H1 (cell line): ENCODE data around the gene GANAB. TPM values are rescaled to one million over a fixed set of nuclear protein-coding genes. Genes with fewer than 3 reads are reported as not detected.

ENCODE experiments used
- CTCF ChIA-PET: fragments of 300-600 bp; sonication (Branson Sonifier 250); formaldehyde crosslinking; loops from one replicate; lab custom pipeline; 2021; ENCODE audit not compliant: partially characterized antibody; lab: Charles Lee
- POLR2A ChIA-PET: fragments of 300-600 bp; sonication (Branson Sonifier 250); formaldehyde crosslinking; loops from one replicate; lab custom pipeline; 2021; ENCODE audit warnings: inconsistent platforms; ENCODE audit not compliant: partially characterized antibody; lab: Charles Lee
- DNase-seq, 2 experiments: peaks; one replicate each; pipeline versions ENCODE4 v3.0.0 to v3.0.0-alpha.2; 2010 to 2022; ENCODE audit warnings: low spot score in 2 of 2, low read depth in 1 of 2, mixed read lengths in 1 of 2
- FAIRE-seq: peaks from 2 replicates; lab custom pipeline; 2011; peaks lifted over from hg19 to GRCh38; lab: Jason Lieb, UNC
- H2AFZ ChIP-seq: 2 replicates; pipeline ENCODE4 v1.8.1; 2012; ENCODE audit warnings: low read length, inconsistent platforms
- H2AK5ac ChIP-seq: 2 replicates; pipeline ENCODE4 v1.6.1; 2013; ENCODE audit warnings: low read depth, low read length
- H2BK120ac ChIP-seq: replicated peaks from 2 replicates; pipeline ENCODE3; 2013; ENCODE audit warnings: low read depth, low read length, inconsistent platforms
- H2BK12ac ChIP-seq: 2 replicates; pipeline ENCODE4 v1.6.1; 2013; ENCODE audit warnings: low read depth, low read length
- H2BK15ac ChIP-seq: 2 replicates; pipeline ENCODE4 v1.6.1; 2013; ENCODE audit warnings: low read length
- H2BK20ac ChIP-seq: 2 replicates; pipeline ENCODE4 v1.6.1; 2013; ENCODE audit warnings: low read length
- H2BK5ac ChIP-seq: 2 replicates; pipeline ENCODE4 v1.6.1; 2013; ENCODE audit warnings: low read depth, low read length
- H3K14ac ChIP-seq: 2 replicates; pipeline ENCODE4 v1.6.1; 2013; ENCODE audit warnings: inconsistent platforms; ENCODE audit not compliant: insufficient read length
- H3K18ac ChIP-seq: 2 replicates; pipeline ENCODE4 v1.6.1; 2013; ENCODE audit warnings: low read length; ENCODE audit errors: extremely low read depth
- H3K23ac ChIP-seq: 2 replicates; pipeline ENCODE4 v1.6.1; 2013; ENCODE audit warnings: inconsistent platforms; ENCODE audit not compliant: insufficient read length
- H3K23me2 ChIP-seq: 2 replicates; pipeline ENCODE4 v1.6.1; 2013; ENCODE audit warnings: low read depth, low read length
- H3K27ac ChIP-seq: 2 replicates; pipeline ENCODE4 v1.6.1; 2011; ENCODE audit warnings: low read depth, low read length, inconsistent platforms
- H3K27me3 ChIP-seq, 4 experiments: replicated peaks in 1 of 4; 1 replicate in 1 of 4; 2 replicates in 3 of 4; pipeline versions ENCODE4 v1.6.1 to v1.8.1; 2011 to 2013; ENCODE audit warnings: low read length in 3 of 4, mild to moderate bottlenecking in 3 of 4, inconsistent platforms in 2 of 4, mixed read lengths in 2 of 4, moderate library complexity in 1 of 4; ENCODE audit not compliant: control insufficient read depth in 3 of 4, insufficient read depth in 3 of 4; ENCODE audit errors: extremely low read depth in 1 of 4
- H3K36me3 ChIP-seq, 4 experiments: 2 replicates each; pipeline versions ENCODE4 v1.6.1 to v1.8.1; 2011 to 2013; ENCODE audit warnings: mild to moderate bottlenecking in 4 of 4, low read length in 3 of 4, moderate library complexity in 2 of 4, control low read depth in 1 of 4, inconsistent platforms in 1 of 4; ENCODE audit not compliant: insufficient read depth in 4 of 4, control insufficient read depth in 2 of 4
- H3K4ac ChIP-seq: replicated peaks from 2 replicates; pipeline ENCODE3; 2013; ENCODE audit warnings: low read length, low read depth, mixed read lengths, inconsistent platforms; ENCODE audit not compliant: insufficient read length
- H3K4me1 ChIP-seq, 4 experiments: replicated peaks in 1 of 4; 1 replicate in 1 of 4; 2 replicates in 3 of 4; pipeline versions ENCODE4 v1.6.1 to v1.8.1; 2011 to 2013; ENCODE audit warnings: low read length in 3 of 4, inconsistent platforms in 2 of 4, mixed read lengths in 1 of 4; ENCODE audit not compliant: insufficient read depth in 4 of 4, control insufficient read depth in 3 of 4
- H3K4me2 ChIP-seq, 2 experiments: 2 replicates each; pipeline versions ENCODE4 v1.6.1 to v1.8.1; 2011 to 2013; ENCODE audit warnings: low read depth in 2 of 2, low read length in 2 of 2, control low read depth in 1 of 2, inconsistent platforms in 1 of 2, mild to moderate bottlenecking in 1 of 2; ENCODE audit not compliant: insufficient read depth in 1 of 2
- H3K4me3 ChIP-seq, 4 experiments: fragments of 200-600, 300-600 bp in 1 of 4; sonication (generic), shearing (Covaris generic), sonication (Bioruptor Twin) in 1 of 4; 2 replicates each; pipeline versions ENCODE4 v1.5.1 to v1.8.1; 2011 to 2016; ENCODE audit warnings: low read length in 4 of 4, low read depth in 3 of 4, control low read depth in 2 of 4, inconsistent platforms in 2 of 4, mild to moderate bottlenecking in 2 of 4, mixed read lengths in 1 of 4, moderate library complexity in 1 of 4; ENCODE audit not compliant: insufficient read depth in 2 of 4; ENCODE audit errors: extremely low read depth in 1 of 4
- H3K56ac ChIP-seq: replicated peaks from 2 replicates; pipeline ENCODE3; 2013; ENCODE audit warnings: low read depth, mild to moderate bottlenecking, mixed read lengths, low read length, inconsistent platforms; ENCODE audit not compliant: insufficient read length
- H3K79me1 ChIP-seq: 2 replicates; pipeline ENCODE4 v1.6.1; 2013; ENCODE audit warnings: low read depth, low read length, control low read depth
- H3K79me2 ChIP-seq, 2 experiments: 2 replicates each; pipeline versions ENCODE4 v1.6.1 to v1.8.1; 2012 to 2013; ENCODE audit warnings: low read length in 2 of 2, mild to moderate bottlenecking in 2 of 2, inconsistent platforms in 1 of 2; ENCODE audit not compliant: insufficient read depth in 2 of 2, control insufficient read depth in 1 of 2
- H3K9ac ChIP-seq, 4 experiments: replicated peaks in 1 of 4; 1 replicate in 1 of 4; 2 replicates in 3 of 4; pipeline versions ENCODE4 v1.6.1 to v1.8.1; 2011 to 2013; ENCODE audit warnings: low read depth in 3 of 4, low read length in 3 of 4, control low read depth in 2 of 4, mild to moderate bottlenecking in 2 of 4, moderate library complexity in 2 of 4, inconsistent platforms in 1 of 4; ENCODE audit errors: extremely low read depth in 1 of 4
- H3K9me3 ChIP-seq, 2 experiments: 2 replicates each; pipeline versions ENCODE4 v1.6.1 to v1.8.1; 2012 to 2013; ENCODE audit warnings: mild to moderate bottlenecking in 2 of 2, moderate library complexity in 2 of 2, control low read depth in 1 of 2, inconsistent platforms in 1 of 2, low read depth in 1 of 2, low read length in 1 of 2, mixed read lengths in 1 of 2; ENCODE audit not compliant: insufficient read depth in 2 of 2
- H4K20me1 ChIP-seq, 2 experiments: replicated peaks in 1 of 2; 2 replicates each; pipeline versions ENCODE3 to v1.8.1; 2011 to 2013; ENCODE audit warnings: inconsistent platforms in 2 of 2, low read length in 2 of 2, mild to moderate bottlenecking in 1 of 2; ENCODE audit not compliant: insufficient read depth in 2 of 2, control insufficient read depth in 1 of 2
- H4K5ac ChIP-seq: 2 replicates; pipeline ENCODE4 v1.6.1; 2013; ENCODE audit warnings: low read length, low read depth, mixed read lengths, inconsistent platforms; ENCODE audit not compliant: insufficient read length
- H4K8ac ChIP-seq: 2 replicates; pipeline ENCODE4 v1.8.0; 2013; ENCODE audit warnings: mild to moderate bottlenecking, moderate library complexity, low read length, inconsistent platforms; ENCODE audit not compliant: insufficient read depth; ENCODE audit errors: extremely low read depth
- H4K91ac ChIP-seq: replicated peaks from 2 replicates; pipeline ENCODE3; 2013; ENCODE audit warnings: low read length, mixed read lengths, inconsistent platforms; ENCODE audit not compliant: insufficient read length
- POLR2A ChIP-seq, 2 experiments: IDR thresholded peaks; 1 replicate in 1 of 2; 2 replicates in 1 of 2; pipeline ENCODE4 v1.6.1; 2011; ENCODE audit warnings: low read depth in 2 of 2, low read length in 2 of 2, mild to moderate bottlenecking in 2 of 2; ENCODE audit errors: control extremely low read depth in 1 of 2
- POLR2AphosphoS5 ChIP-seq: IDR thresholded peaks from 2 replicates; pipeline ENCODE4 v1.6.1; 2011; ENCODE audit warnings: low read depth, low read length
- SUZ12 ChIP-seq: fragments of 200-600 bp; sonication (generic); IDR thresholded peaks from 2 replicates; pipeline ENCODE4 v1.6.1; 2012; ENCODE audit warnings: mild to moderate bottlenecking, inconsistent platforms, low read length, moderate library complexity, mixed read lengths
- WGBS, 2 experiments: shearing (Covaris generic) in 1 of 2; methylation state at CpG; one replicate each; pipeline versions ENCODE4 v1.1.6 to v1.1.7; 2013 to 2015; ENCODE audit warnings: low lambda C conversion rate in 2 of 2, mixed read lengths in 2 of 2, inconsistent platforms in 1 of 2, low coverage in 1 of 2, missing lambda C conversion rate in 1 of 2; ENCODE audit not compliant: insufficient replicate concordance in 2 of 2, insufficient coverage in 1 of 2, insufficient read length in 1 of 2; ENCODE audit errors: extremely low coverage in 1 of 2, missing lambda C conversion rate in 1 of 2; 5-methylcytosine and 5-hydroxymethylcytosine counted together
- polyA plus RNA-seq, 7 experiments: library from polyadenylated mRNA; depleted of rRNA in 3 of 7; stranded (reverse) in 5 of 7; unstranded in 2 of 7; fragments of >200 nt in 5 of 7; fragments of 200-250 nt in 2 of 7; gene quantifications; 1 replicate in 5 of 7; 2 replicates in 1 of 7; 4 replicates in 1 of 7; pipeline versions ENCODE4 v1.2.1 to v1.2.3, GENCODE V29; 2011 to 2013; ENCODE audit warnings: missing spikeins in 2 of 7, mixed read lengths in 2 of 7
- total RNA-seq: library from RNA; stranded (reverse); fragmentation: NEBNext Ultra II Directional; extraction: Animal tissue kit (Norgen Biotek cat#: 25700); gene quantifications from 2 replicates; pipeline ENCODE4 v1.2.1, GENCODE V29; 2021

Gene GANAB
- total and polyA plus RNA-seq, 2 of the 8 experiments (the other 6 are each of a cell fraction or from before 2014, with no cell fraction given), result 289 to 330 TPM

DNA sequence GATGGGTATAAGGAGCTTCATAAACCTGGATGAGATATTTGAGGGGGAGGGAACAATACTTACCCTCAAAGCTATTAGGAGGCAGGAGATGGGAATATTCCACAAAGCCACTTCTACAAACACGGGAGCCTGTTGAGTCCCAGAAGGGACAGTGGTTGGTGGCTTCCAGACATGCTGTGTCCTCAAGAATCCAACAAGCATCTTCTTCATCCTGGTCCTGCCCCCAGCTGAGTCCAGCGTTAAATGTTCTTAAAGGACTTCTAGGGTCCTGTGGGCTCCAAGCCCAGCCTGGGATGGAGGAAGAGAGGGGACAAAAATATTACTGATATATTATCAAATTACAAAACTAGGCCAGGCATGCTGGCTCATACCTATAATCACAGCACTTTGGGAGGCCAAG is 21.0 kb upstream of the GANAB start:
- H2BK5ac ChIP-seq, result 0 out of 2 replicates have a peak overlapping the region, but pooled peaks have one; percentile 1
- H3K9me3 ChIP-seq, result no peaks in the 10 kb centered on the region
- H3K18ac ChIP-seq, result no peak overlapping the region; the same call in 1 of the 2 replicates
- TF ChIP-seq SUZ12 (no peak), POLR2A (IDR thresholded peaks at IDR 0.05; ENCODE audit: control extremely low read depth in 1 of 2, low read depth in 2 of 2, low read length in 2 of 2) (peak in 1 of 2 experiments; percentile 43; a peak in 1 of 3 replicates), POLR2AphosphoS5 (peak; percentile 59; the same call in 1 of the 2 replicates)
- H3K27ac ChIP-seq, result no peak overlapping the region
- DNase-seq, result no peak
- H4K91ac ChIP-seq, result no peak overlapping the region
- H2BK15ac ChIP-seq, result no peak overlapping the region
- no peaks in the 10 kb centered on the region for H3K27me3 ChIP-seq
- H2AK5ac ChIP-seq, result no peak overlapping the region
- no peak for FAIRE-seq
- peaks cover 3 to 6% of the 10 kb centered on the region in 2 experiments for H4K20me1 ChIP-seq
- peaks cover 4 to 11% (median 8%) of the 10 kb centered on the region in 4 experiments for H3K4me1 ChIP-seq
- H3K79me2 ChIP-seq, result peaks cover 7 to 33% of the 10 kb centered on the region in 2 experiments; a peak in 3 of 4 replicates
- CTCF ChIA-PET, result interaction anchor here (0.6 to 2.5 kb wide), 13 partner anchors 13 to 275 kb away, joined by 3 to 13 read pairs (median 4); partner anchors contain the start of genes LRRN4CL and TEX54
- H3K4me3 ChIP-seq, result peak overlapping the region in 1 of 4 experiments; percentile 94; a peak in 2 of 8 replicates
- POLR2A ChIA-PET, result interaction anchor here (0.6 to 61.4 kb wide), 19 partner anchors 7 to 249 kb away, joined by 3 to 2041 read pairs (median 5); partner anchors contain the start of genes B3GAT3, BSCL2, C11orf98 and CSKMT
- H2BK20ac ChIP-seq, result no peak overlapping the region
- H3K4ac ChIP-seq, result no peak overlapping the region
- no peak overlapping the region for H3K56ac ChIP-seq
- no peak overlapping the region for H2AFZ ChIP-seq
- H3K23me2 ChIP-seq, result peaks cover 23% of the 10 kb centered on the region
- no peak overlapping the region for H4K5ac ChIP-seq
- no peak overlapping the region for H3K9ac ChIP-seq
- H3K14ac ChIP-seq, result no peak overlapping the region
- WGBS, 2 experiments, result 95% methylated on average over 2 of the region's 2 CpGs; no CpG with 5 or more reads in 1 of the 2 experiments
- H3K79me1 ChIP-seq, result peaks cover 5% of the 10 kb centered on the region
- H3K4me2 ChIP-seq, result peak overlapping the region in 1 of 2 experiments; percentile 77; a peak in 2 of 4 replicates
- H2BK120ac ChIP-seq, result no peak overlapping the region
- no peak overlapping the region for H3K23ac ChIP-seq
- H3K36me3 ChIP-seq, result peaks cover 7 to 26% (median 15%) of the 10 kb centered on the region in 4 experiments
- H4K8ac ChIP-seq, result no peak overlapping the region
- no peak overlapping the region for H2BK12ac ChIP-seq
